Left ventricle myocardium inferior (tissue), 1 donor: ENCODE results near the gene RNF39. TPM values are rescaled to one million over a fixed set of nuclear protein-coding genes. Genes with fewer than 3 reads are reported as not detected.

Experiments
- DNase-seq: peaks from one replicate; pipeline ENCODE4 v3.0.0-alpha.2; 2020
- H3K27ac ChIP-seq: fragments of 200-600 bp; replicated peaks from 2 replicates; pipeline ENCODE4 v1.8.0; 2021
- H3K27me3 ChIP-seq: fragments of 200-600 bp; 2 replicates; pipeline ENCODE4 v1.8.0; 2021; ENCODE audit warnings: low read depth
- H3K36me3 ChIP-seq: fragments of 200-600 bp; 2 replicates; pipeline ENCODE4 v1.8.0; 2021
- H3K4me1 ChIP-seq: fragments of 200-600 bp; 2 replicates; pipeline ENCODE4 v1.8.0; 2021
- H3K4me3 ChIP-seq: fragments of 200-600 bp; 2 replicates; pipeline ENCODE4 v1.8.0; 2021; ENCODE audit warnings: mild to moderate bottlenecking, moderate library complexity
- H3K9me3 ChIP-seq: fragments of 200-600 bp; replicated peaks from 2 replicates; pipeline ENCODE4 v1.8.0; 2021
- intact Hi-C: fragments of 100-400 bp; cut with micrococcal nuclease; formaldehyde crosslinking; loops from one replicate; pipeline ENCODE4 v1.11.0; 2022
- total RNA-seq: library from RNA; stranded (reverse); fragmentation: NEBNext Ultra II Directional; extraction: Animal tissue kit (Norgen Biotek cat#: 25700); gene quantifications from one replicate; pipeline ENCODE4 v1.2.1, GENCODE V29; 2021
- TF ChIP-seq, protein P1 (sequence below): fragments of 200-600 bp; IDR thresholded peaks from 2 replicates; pipeline ENCODE4 v1.8.0; 2021; ENCODE audit warnings: antibody characterized with exemption, mild to moderate bottlenecking, borderline replicate concordance
- donor health status: DM: no; HTN: yes; CAD: no; lungs with severe emphysema.

RNF39 gene
- total RNA-seq, 1 donor from 2014 or later: not detected

DNA sequence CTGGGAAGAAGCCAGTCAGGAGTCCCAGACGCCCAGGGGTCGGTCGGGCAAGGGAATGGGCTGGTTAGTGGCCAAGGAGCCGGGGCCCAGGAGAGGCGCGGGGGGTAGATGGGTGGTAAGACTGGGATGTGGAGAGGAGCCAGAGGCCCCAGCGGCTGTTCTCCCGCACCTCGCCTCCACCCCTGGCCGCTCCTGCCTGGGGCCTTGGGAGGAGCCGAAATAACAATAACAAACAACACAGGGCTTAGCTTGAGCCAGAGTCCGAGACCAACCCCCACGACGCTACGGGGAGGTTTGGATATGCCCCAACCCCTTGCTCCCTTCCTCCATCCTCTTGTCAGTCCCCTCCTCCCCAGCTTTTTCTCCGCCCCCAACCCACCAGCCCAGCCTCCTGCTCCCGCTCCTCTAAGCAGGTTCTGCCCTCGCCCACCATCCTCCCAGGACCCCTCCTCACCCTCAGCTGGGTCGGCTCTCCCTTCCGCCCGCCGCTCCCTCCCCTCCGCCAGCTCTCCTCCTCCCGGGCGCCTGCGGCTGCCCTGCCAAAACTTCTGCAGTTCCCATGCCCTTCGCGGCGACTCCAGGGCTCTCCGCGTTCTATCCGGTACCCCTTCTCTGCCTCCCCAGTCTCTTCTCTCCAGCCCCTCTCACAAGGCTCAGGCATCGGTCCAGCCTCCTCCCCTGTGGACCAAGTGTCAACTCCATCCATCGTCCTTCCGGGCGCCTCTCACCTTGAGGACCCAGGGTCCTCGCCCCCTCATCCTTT is 1.1 kb downstream of the RNF39 start:
- H3K4me3 ChIP-seq: peak overlapping the region; percentile 56
- no peak for DNase-seq
- H3K36me3 ChIP-seq: peaks cover 9% of the 10 kb centered on the region
- intact Hi-C loops: no loop called here
- H3K4me1 ChIP-seq: peaks cover 28% of the 10 kb centered on the region
- H3K27ac ChIP-seq: no peak overlapping the region
- TF ChIP-seq, protein P1, sequence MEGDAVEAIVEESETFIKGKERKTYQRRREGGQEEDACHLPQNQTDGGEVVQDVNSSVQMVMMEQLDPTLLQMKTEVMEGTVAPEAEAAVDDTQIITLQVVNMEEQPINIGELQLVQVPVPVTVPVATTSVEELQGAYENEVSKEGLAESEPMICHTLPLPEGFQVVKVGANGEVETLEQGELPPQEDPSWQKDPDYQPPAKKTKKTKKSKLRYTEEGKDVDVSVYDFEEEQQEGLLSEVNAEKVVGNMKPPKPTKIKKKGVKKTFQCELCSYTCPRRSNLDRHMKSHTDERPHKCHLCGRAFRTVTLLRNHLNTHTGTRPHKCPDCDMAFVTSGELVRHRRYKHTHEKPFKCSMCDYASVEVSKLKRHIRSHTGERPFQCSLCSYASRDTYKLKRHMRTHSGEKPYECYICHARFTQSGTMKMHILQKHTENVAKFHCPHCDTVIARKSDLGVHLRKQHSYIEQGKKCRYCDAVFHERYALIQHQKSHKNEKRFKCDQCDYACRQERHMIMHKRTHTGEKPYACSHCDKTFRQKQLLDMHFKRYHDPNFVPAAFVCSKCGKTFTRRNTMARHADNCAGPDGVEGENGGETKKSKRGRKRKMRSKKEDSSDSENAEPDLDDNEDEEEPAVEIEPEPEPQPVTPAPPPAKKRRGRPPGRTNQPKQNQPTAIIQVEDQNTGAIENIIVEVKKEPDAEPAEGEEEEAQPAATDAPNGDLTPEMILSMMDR: no peak
- H3K9me3 ChIP-seq: no peaks in the 10 kb centered on the region
- peaks cover 87% of the 10 kb centered on the region for H3K27me3 ChIP-seq

DNA sequence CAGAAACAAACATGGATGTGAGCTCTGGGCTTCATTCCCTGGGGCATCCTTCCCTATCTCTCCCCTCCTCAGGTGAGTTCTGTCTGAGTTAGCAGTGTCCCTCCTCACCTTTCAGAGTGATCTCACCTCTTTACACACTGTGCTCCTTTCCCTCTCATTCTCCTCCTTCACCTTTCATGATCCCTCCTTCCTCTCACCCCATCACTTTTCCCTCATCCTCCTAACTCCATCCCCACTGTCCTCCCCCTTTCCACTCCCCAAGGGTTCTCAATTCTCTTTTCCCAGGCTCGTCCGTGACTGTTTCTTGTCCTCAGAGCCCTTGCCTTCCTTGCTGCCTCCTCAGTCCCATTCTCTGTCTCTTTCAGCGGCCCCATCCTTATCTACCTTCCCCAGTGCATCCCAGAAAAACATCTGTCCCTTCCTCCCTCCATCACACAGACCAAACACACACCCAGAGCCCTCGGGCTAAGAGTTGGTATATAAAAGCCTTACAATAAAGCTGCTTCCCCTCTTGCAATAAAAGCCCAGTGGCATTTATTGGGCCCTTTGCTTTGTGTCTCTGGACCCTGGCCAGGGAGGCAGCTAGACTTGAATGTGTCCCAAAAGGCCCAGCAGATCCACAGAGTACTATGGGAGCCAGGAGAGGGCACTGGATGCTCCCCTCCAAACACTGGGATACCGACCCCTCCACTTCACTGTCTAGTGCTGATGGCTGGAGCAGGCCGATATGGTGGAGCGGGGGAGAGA is 1.9 kb downstream of the RNF39 start:
- no peak overlapping the region for H3K27ac ChIP-seq
- no peaks in the 10 kb centered on the region for H3K9me3 ChIP-seq
- intact Hi-C loops: no loop called here
- H3K27me3 ChIP-seq: peaks cover 78% of the 10 kb centered on the region
- DNase-seq: no peak
- TF ChIP-seq, protein P1: no peak
- H3K36me3 ChIP-seq: peaks cover 17% of the 10 kb centered on the region
- peaks cover 28% of the 10 kb centered on the region for H3K4me1 ChIP-seq
- H3K4me3 ChIP-seq: no peak overlapping the region

DNA sequence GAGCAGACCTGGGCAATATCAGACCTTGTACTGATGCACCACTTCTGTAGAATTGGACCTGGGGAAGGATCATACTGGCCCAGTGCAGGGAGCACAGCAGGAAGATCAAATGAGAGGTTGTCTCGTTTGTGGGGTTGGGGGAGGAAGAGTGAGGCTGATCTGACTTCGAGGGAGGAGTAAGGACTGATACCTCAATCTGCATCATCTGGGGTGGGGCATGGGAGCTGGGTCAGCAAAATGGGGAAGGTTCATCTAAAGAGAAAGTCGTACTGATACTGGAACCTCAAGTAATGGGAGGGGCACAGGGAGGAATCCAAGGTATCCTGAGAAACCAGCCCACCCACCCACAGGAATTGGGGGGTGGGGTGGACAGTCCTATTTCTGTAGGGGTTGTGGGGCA is 3.7 kb downstream of the RNF39 start:
- Histone ChIP-seq H3K4me3 (peak overlapping the region; percentile 47), H3K27ac (no peak overlapping the region), H3K27me3 (peaks cover 62% of the 10 kb centered on the region), H3K4me1 (peaks cover 41% of the 10 kb centered on the region), H3K36me3 (peaks cover 19% of the 10 kb centered on the region), H3K9me3 (no peaks in the 10 kb centered on the region)
- DNase-seq: no peak
- TF ChIP-seq, protein P1: no peak
- intact Hi-C loops: no loop called here

- no peak overlapping the region for H3K27ac ChIP-seq
- intact Hi-C loops: no loop called here
- H3K9me3 ChIP-seq: no peaks in the 10 kb centered on the region
- TF ChIP-seq, protein P1: no peak
- peaks cover 19% of the 10 kb centered on the region for H3K36me3 ChIP-seq
- H3K27me3 ChIP-seq: peaks cover 56% of the 10 kb centered on the region
- H3K4me3 ChIP-seq: peak overlapping the region; percentile 47
- DNase-seq: peak; percentile 40
- H3K4me1 ChIP-seq: peaks cover 47% of the 10 kb centered on the region
Observed at GRCh38 chr6:30071081-30071818, 4.3 kb downstream of the RNF39 start.

GRCh38 chr6:30067460-30068139 is 8.0 kb downstream of the RNF39 start:
- Histone ChIP-seq H3K9me3 (no peaks in the 10 kb centered on the region), H3K4me3 (peak overlapping the region; percentile 87), H3K36me3 (peaks cover 28% of the 10 kb centered on the region), H3K4me1 (peaks cover 42% of the 10 kb centered on the region), H3K27me3 (peaks cover 20% of the 10 kb centered on the region), H3K27ac (peak overlapping the region; percentile 94)
- TF ChIP-seq, protein P1: no peak
- no peak for DNase-seq
- intact Hi-C loops: loop anchor here (2.0 kb wide), 1 partner anchor 35 kb away; no protein-coding TSS in a partner anchor
